GM21367 (cell line): ENCODE measurements around the gene POLR3G.

Source experiments
- ATAC-seq: cut with Tn5 transposase; IDR thresholded peaks from one replicate; pipeline ENCODE4 v1.9.1; 2021; ENCODE audit not compliant: unreplicated experiment

Gene POLR3G

DNA sequence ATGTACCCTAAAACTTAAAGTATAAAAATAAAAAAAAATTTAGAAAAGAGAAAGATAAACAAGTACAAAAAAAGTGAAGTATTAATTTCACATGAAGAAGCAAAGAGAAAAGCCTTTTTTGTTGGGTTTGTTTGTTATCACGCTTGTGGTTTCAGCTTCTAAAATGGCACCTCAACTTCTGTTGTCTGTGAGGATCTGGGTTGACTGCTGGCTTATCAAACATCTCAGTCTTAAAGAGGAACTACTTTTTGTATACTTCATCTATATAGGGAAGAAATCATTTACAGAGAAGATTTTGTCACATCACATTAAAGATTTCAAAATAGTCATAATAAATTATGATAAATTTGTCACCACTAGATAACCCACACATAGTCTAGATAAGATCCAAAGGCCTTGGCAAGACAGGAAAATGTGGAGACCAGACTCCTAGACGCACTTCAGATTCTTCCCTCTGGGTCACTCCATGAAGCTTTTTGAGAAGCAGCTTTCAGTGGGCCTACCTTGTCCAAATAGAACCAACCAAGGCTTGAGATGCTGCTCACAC, 75.1 kb downstream of the POLR3G start:
- ATAC-seq = no peak

DNA sequence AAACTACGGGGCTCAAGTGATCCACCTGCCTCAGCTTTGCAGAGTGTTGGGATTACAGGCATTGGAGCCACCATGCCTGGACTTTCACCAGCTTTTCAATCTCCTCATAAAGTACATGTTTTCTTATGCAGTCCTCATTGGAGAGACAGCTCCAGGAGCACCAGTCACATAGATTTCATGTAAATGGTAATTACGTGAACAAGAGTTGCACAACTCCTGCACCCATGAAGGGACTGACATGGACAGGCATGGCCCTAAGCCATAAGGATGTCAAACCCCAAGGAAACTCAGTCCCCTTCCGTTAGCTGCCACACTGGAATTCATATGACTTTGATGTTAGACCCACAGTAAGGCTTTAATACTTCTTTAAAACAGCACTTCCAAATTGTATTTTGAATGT, 76.3 kb downstream of the POLR3G start:
- no peak for ATAC-seq

GRCh38 chr5:90551376-90551775, 76.7 kb downstream of the POLR3G start:
- no peak for ATAC-seq

DNA sequence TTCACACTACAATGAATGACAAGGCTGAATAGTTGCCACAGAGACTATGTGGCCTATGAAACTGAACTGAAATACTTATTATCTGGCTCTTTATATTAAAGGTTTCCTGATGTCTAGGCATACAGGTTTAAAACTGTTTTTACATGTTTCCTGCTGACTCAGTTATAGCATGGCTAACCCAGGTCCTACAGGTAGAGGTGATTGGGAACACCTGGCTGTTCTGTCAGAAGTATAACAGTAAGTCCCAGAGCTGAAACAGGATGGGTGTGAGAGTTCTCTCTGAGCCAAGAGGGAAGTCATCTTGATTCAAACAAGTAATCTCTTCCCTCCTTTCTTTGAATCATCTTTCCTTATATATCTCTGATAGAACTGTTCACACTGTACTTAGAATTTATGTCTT, 79.0 kb downstream of the POLR3G start:
- ATAC-seq = no peak

GRCh38 chr5:90554358-90555006, 79.8 kb downstream of the POLR3G start:
- ATAC-seq = no peak

DNA sequence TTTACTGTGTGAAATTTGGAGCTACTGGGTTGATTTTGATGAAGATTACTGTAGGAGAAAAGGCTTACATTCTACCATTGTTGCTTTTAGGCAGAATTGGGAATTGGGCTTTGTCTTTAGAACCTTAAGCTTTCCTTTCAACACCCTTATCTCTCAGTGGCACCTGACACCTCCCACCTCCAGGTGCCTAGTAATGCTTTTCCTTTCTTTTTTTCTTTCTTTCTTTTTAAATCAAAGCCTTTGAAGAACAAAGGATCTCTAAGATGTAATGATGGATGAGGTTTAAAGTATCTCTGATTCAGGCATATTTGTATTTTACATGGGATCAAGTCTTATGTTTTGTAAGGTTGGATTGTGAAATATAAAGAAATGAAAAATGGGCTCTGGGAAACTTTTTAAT, 81.0 kb downstream of the POLR3G start:
- ATAC-seq = no peak

DNA sequence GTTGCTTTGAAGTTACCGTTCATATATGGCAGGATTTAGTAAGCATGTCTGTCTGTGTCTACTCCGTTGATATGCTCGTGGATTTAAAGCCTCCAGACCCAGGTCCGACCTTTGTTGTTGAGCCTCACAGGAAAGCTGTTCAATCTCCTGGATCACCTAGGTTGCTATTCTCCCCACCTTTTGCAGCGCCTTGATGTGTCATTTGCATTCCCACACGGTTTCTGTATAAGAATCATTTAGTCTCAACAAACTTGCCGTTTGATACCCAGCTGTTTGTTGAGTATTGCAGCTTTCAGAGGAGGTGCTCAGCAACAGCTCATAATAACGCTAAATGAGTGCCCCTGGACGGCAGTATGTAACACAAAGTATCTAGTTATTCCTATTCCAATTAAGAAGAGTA, 82.7 kb downstream of the POLR3G start:
- ATAC-seq = no peak

- ATAC-seq = no peak
Observed at GRCh38 chr5:90557871-90558270, 83.2 kb downstream of the POLR3G start.

- ATAC-seq = no peak
Observed at GRCh38 chr5:90558344-90559192, 83.9 kb downstream of the POLR3G start, which contains the start of gene ADGRV1. Gene ADGRV1 (plus strand): TSS chr5:90558797. CDS start chr5:90558896, 99 bp downstream.

- ATAC-seq = no peak
Observed at GRCh38 chr5:90560771-90561170, 86.1 kb downstream of the POLR3G start.

GRCh38 chr5:90561766-90562165, 87.1 kb downstream of the POLR3G start:
- ATAC-seq = no peak

DNA sequence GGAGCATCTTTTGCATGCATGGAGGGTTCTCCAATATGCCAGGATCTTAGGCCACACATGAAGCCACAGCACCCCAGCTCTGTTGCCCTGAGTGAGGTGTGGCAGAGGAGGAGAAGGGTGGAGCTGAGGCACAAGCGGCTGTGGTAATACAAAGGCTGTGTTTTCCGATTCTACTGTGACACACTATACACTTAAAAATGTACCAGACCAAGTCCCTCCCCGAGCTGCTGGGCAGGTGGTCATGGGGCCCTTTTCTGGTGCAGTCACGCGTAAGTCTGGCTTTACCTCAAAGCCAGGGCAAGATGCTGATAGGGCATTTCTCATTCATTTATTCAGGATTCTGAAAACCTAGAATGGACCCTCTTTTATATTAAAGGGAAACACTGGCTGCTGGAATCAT, 87.7 kb downstream of the POLR3G start:
- ATAC-seq = no peak

GRCh38 chr5:90563108-90563507, 88.4 kb downstream of the POLR3G start:
- ATAC-seq = no peak
